Adipocyte (in vitro differentiated cells): Measurements from ENCODE around the gene OSBPL9.

ENCODE experiments used
- DNase-seq: peaks from one replicate; pipeline ENCODE4 v3.0.0-alpha.2; 2015; ENCODE audit warnings: low read depth
- H3K27me3 ChIP-seq: replicated peaks from 2 replicates; pipeline ENCODE4 v1.7.0; 2013; ENCODE audit warnings: mild to moderate bottlenecking, low read length, moderate library complexity; ENCODE audit not compliant: control insufficient read depth, insufficient read depth
- H3K36me3 ChIP-seq: 2 replicates; pipeline ENCODE4 v1.7.0; 2013; ENCODE audit warnings: low read length, mild to moderate bottlenecking, moderate library complexity; ENCODE audit not compliant: control insufficient read depth, insufficient read depth, severe bottlenecking
- H3K4me1 ChIP-seq: 2 replicates; pipeline ENCODE4 v1.7.0; 2013; ENCODE audit warnings: mild to moderate bottlenecking, low read length, moderate library complexity; ENCODE audit not compliant: control insufficient read depth, insufficient read depth
- H3K4me3 ChIP-seq: 2 replicates; pipeline ENCODE4 v1.7.0; 2013; ENCODE audit warnings: mild to moderate bottlenecking, low read length, moderate library complexity
- H3K9ac ChIP-seq: 2 replicates; pipeline ENCODE4 v1.7.0; 2013; ENCODE audit warnings: mild to moderate bottlenecking, low read length, moderate library complexity
- H3K9me3 ChIP-seq: 2 replicates; pipeline ENCODE4 v1.7.0; 2013; ENCODE audit warnings: mild to moderate bottlenecking, low read length, moderate library complexity; ENCODE audit not compliant: control insufficient read depth

Gene OSBPL9

GRCh38 chr1:51616903-51617708 lies at the start of gene OSBPL9:
OSBPL9 (plus strand) TSS chr1:51617092; CDS start chr1:51617111, 19 bp downstream.
- Histone ChIP-seq H3K4me3 (peak within 1 kb of the TSS; percentile 99), H3K27me3 (no peaks in the 10 kb centered on the region), H3K36me3 (no peaks in the 10 kb centered on the region), H3K9ac (peak within 1 kb of the TSS; percentile 93), H3K4me1 (peaks cover 48% of the 10 kb centered on the region), H3K9me3 (no peaks in the 10 kb centered on the region)
- peak; percentile 97 for DNase-seq

GRCh38 chr1:51567653-51568052 lies 49.2 kb upstream of the OSBPL9 start:
- H3K4me3 ChIP-seq: no peak overlapping the region
- H3K27me3 ChIP-seq: no peaks in the 10 kb centered on the region
- DNase-seq: peak; percentile 87
- H3K9me3 ChIP-seq: no peaks in the 10 kb centered on the region
- peak overlapping the region; percentile 53 for H3K9ac ChIP-seq
- peaks cover 67% of the 10 kb centered on the region for H3K4me1 ChIP-seq
- no peaks in the 10 kb centered on the region for H3K36me3 ChIP-seq

- Histone ChIP-seq H3K36me3 (no peaks in the 10 kb centered on the region), H3K27me3 (no peaks in the 10 kb centered on the region), H3K4me3 (no peak overlapping the region), H3K9me3 (no peaks in the 10 kb centered on the region), H3K4me1 (peaks cover 66% of the 10 kb centered on the region), H3K9ac (peak overlapping the region; percentile 53)
- DNase-seq: peak; percentile 23
Observed at GRCh38 chr1:51568231-51568935, 48.5 kb upstream of the OSBPL9 start.

- H3K27me3 ChIP-seq: no peaks in the 10 kb centered on the region
- H3K36me3 ChIP-seq: no peaks in the 10 kb centered on the region
- no peaks in the 10 kb centered on the region for H3K9me3 ChIP-seq
- no peak overlapping the region for H3K4me3 ChIP-seq
- DNase-seq: peak; percentile 58
- H3K9ac ChIP-seq: no peak overlapping the region
- H3K4me1 ChIP-seq: peaks cover 55% of the 10 kb centered on the region
Observed at GRCh38 chr1:51569284-51570062, 47.4 kb upstream of the OSBPL9 start.

GRCh38 chr1:51570063-51570710 lies 46.7 kb upstream of the OSBPL9 start:
- no peak overlapping the region for H3K4me3 ChIP-seq
- no peaks in the 10 kb centered on the region for H3K36me3 ChIP-seq
- no peak for DNase-seq
- H3K9ac ChIP-seq: no peak overlapping the region
- H3K27me3 ChIP-seq: no peaks in the 10 kb centered on the region
- H3K9me3 ChIP-seq: no peaks in the 10 kb centered on the region
- H3K4me1 ChIP-seq: peaks cover 57% of the 10 kb centered on the region

GRCh38 chr1:51572365-51572764 lies 44.5 kb upstream of the OSBPL9 start:
- DNase-seq: no peak
- Histone ChIP-seq H3K9me3 (no peaks in the 10 kb centered on the region), H3K4me1 (peaks cover 48% of the 10 kb centered on the region), H3K36me3 (no peaks in the 10 kb centered on the region), H3K4me3 (no peak overlapping the region), H3K27me3 (no peaks in the 10 kb centered on the region), H3K9ac (no peak overlapping the region)

- no peaks in the 10 kb centered on the region for H3K27me3 ChIP-seq
- H3K9ac ChIP-seq: no peak overlapping the region
- peaks cover 24% of the 10 kb centered on the region for H3K4me1 ChIP-seq
- H3K36me3 ChIP-seq: no peaks in the 10 kb centered on the region
- H3K4me3 ChIP-seq: no peak overlapping the region
- no peak for DNase-seq
- H3K9me3 ChIP-seq: no peaks in the 10 kb centered on the region
Observed at GRCh38 chr1:51574796-51575195, 42.1 kb upstream of the OSBPL9 start.

GRCh38 chr1:51575406-51576084 lies 41.3 kb upstream of the OSBPL9 start:
- Histone ChIP-seq H3K36me3 (no peaks in the 10 kb centered on the region), H3K4me1 (peaks cover 17% of the 10 kb centered on the region), H3K4me3 (no peak overlapping the region), H3K9ac (no peak overlapping the region), H3K27me3 (no peaks in the 10 kb centered on the region), H3K9me3 (no peaks in the 10 kb centered on the region)
- DNase-seq: no peak

GRCh38 chr1:51576085-51576444 lies 40.8 kb upstream of the OSBPL9 start:
- Histone ChIP-seq H3K36me3 (no peaks in the 10 kb centered on the region), H3K9ac (no peak overlapping the region), H3K9me3 (no peaks in the 10 kb centered on the region), H3K4me1 (peaks cover 16% of the 10 kb centered on the region), H3K4me3 (no peak overlapping the region), H3K27me3 (no peaks in the 10 kb centered on the region)
- DNase-seq: no peak

GRCh38 chr1:51576923-51577322 lies 40.0 kb upstream of the OSBPL9 start:
- Histone ChIP-seq H3K4me1 (peaks cover 16% of the 10 kb centered on the region), H3K36me3 (no peaks in the 10 kb centered on the region), H3K4me3 (no peak overlapping the region), H3K9ac (no peak overlapping the region), H3K9me3 (no peaks in the 10 kb centered on the region), H3K27me3 (no peaks in the 10 kb centered on the region)
- no peak for DNase-seq
